HG03095 (cell line): Measurements from ENCODE around the gene SPACA4.
"Not testable (repeated sequence)": the region's sequence is repeated elsewhere in the genome, so short reads cannot be mapped to it uniquely, and the experiment has no call there.

Experiments used
- ATAC-seq: cut with Tn5 transposase; IDR thresholded peaks from one replicate; pipeline ENCODE4 v1.9.1; 2021; ENCODE audit warnings: moderate library complexity; ENCODE audit not compliant: unreplicated experiment

Gene SPACA4, protein sequence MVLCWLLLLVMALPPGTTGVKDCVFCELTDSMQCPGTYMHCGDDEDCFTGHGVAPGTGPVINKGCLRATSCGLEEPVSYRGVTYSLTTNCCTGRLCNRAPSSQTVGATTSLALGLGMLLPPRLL

GRCh38 chr19:48606463-48607358 is at the start of gene SPACA4:
Gene SPACA4, plus strand, starts transcription at chr19:48606742. Its CDS starts 237 bp downstream, at chr19:48606979.
- no peak for ATAC-seq

GRCh38 chr19:48556825-48557224 is 49.7 kb upstream of the SPACA4 start:
- ATAC-seq = no peak

DNA sequence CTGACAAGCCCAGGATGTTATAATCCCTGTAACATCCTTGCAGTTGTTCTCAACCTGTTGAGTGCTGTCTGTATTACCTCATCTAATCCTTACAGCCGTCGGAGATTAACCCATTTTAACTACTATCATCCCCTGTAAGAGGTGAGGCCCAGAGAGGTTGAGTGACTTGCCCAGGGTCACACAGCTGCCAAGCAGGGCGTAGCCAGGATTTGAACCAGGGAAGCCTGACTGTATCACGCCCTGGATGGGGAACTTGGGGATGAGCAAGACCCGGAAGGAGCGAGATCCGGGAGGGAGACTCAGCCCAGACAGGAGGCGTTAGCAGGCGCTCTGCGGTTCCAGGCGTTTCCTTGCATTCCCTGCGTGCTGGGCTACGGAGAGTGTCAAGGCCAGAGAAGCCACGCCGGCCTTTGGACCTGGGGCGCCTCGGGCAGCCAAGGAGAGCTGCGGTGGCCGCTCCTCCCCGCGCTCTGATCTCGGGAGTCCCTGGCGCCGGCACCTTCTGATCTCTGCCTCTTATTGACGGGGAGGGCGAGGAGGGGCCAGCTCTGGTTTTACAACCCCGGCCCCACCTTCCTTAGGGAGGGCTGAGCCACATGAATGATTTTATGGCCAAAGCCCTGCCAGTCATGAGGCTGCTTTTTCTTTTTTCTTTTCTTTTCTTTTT is 48.4 kb upstream of the SPACA4 start:
- no peak for ATAC-seq

DNA sequence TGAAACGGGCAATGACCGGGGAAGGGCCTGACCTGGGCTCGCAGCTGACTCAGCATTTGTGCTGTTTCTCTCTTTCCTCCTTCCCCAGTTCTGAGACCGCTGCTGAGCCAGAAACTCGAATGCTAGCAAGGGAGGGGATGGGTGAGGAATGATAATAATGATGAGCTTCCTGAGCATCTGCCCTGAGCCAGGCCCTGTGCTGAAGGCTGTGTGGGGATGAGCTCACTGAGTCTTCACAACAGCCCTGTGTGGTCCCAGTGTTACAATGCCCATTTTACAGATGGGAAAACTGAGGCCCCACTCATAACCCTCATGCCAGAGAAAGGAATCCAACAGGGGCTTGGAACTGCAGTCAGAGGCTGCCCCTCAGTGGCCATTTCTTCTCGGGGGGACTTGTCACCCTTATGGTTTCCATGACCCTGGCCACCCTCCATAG is 46.4 kb upstream of the SPACA4 start:
- ATAC-seq = no peak

- no peak for ATAC-seq
Observed at GRCh38 chr19:48561412-48561811, 45.1 kb upstream of the SPACA4 start.

GRCh38 chr19:48565090-48565489 is 41.5 kb upstream of the SPACA4 start:
- no peak for ATAC-seq

DNA sequence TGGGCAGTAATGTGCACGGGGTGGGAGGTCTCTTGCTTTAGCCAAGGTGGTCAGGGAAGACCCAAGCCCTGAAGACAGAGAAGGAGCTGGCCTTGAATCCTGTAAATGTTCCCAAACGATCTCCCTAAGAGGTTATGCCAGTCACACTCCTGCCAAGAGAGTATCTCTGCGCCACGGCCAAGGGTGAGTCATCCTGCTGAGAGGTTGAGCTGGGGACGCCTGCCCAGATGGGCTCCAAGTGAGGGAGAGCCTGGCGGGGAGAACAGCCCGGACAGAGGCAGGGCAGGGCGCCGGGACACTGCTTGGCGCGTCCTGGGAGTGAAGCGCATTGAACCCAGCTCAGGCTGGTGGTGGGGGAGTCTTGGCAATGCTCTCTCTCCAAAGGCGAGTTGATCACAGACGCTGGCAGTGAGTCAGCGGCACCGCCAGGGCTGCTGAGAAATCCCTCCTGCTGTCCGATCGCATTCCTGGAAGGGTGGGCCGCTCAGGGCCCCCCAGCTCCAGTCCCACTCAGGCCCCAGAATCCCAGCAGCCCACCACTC is 38.1 kb upstream of the SPACA4 start:
- no peak for ATAC-seq

DNA sequence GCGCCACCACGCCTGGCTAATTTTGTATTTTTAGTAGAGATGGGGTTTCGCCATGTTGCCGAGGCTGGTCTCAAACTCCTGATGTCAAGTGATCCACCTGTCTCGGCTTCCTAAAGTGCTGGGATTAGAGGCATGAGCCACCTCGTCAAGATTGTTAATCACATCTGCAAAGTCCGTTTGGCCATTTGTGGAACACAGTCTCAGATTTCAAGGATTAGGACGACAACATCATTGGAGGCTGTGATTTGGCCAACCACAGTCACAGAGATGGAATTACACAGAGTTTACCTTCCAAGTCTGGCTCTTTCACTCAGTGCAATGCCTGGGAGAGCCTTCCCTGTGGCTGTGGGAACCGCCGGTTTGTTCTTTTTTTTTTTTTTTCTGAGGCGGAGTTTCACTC is 36.7 kb upstream of the SPACA4 start:
- no peak for ATAC-seq

- ATAC-seq = no peak
Observed at GRCh38 chr19:48571378-48572162, 35.0 kb upstream of the SPACA4 start.

DNA sequence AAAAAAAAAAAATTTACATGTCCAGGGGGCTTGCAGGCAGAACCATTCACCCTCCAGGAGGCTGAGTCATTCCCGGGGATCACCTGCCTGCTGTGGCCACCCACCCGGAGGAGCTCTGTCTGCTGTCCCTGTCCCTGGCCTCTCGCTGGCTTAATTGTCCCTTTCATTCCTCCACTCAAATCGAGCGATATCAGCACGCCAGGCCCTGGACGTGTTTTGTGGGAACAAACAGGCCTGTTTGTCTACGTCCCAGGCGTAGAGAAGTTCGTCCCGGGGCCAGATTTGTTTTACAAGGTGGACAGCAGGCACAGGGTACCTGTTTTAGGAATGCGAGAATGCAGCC is 33.4 kb upstream of the SPACA4 start:
- no peak for ATAC-seq

GRCh38 chr19:48575931-48576622 is 30.5 kb upstream of the SPACA4 start:
- ATAC-seq = no peak

GRCh38 chr19:48577908-48578307 is 28.6 kb upstream of the SPACA4 start:
- ATAC-seq = not testable (repeated sequence)

DNA sequence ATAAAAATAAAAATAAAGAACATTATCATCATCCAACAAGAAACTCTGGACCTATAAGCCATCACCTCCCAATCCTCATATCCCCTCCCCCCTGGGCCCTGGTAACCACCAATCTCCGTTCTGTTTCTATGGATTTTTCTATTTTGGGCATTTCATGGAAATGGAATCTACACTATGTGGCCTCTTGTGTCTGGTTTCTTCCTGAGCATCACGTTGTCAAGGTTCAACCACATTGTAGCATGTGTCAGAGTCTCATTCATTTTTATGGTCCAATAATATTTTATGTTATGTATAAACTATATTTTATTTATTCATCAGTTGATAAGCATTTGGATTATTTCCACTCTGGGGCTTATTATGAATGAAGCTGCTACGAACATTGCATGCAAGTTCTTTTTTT is 27.7 kb upstream of the SPACA4 start:
- no peak for ATAC-seq

GRCh38 chr19:48582168-48582567 is 24.4 kb upstream of the SPACA4 start:
- no peak for ATAC-seq

DNA sequence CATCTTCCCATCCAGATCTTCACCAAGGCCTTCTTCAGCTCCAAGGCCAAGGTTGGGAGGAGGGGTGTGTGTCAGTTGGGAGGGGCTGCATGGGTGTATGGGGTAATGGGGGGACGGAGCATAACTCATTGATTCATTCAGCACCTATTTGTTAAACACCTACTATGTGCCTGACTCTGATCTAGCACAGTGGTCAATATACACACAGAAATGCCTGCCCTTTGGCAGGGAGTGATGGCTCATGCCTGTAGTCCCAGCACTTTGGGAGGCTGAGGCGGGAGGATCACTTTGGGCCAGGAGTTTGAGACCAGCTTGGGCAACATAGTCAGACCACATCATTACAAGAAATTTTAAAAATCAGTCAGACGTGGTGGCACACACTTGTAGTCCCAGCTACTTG is 19.2 kb upstream of the SPACA4 start:
- ATAC-seq = no peak

DNA sequence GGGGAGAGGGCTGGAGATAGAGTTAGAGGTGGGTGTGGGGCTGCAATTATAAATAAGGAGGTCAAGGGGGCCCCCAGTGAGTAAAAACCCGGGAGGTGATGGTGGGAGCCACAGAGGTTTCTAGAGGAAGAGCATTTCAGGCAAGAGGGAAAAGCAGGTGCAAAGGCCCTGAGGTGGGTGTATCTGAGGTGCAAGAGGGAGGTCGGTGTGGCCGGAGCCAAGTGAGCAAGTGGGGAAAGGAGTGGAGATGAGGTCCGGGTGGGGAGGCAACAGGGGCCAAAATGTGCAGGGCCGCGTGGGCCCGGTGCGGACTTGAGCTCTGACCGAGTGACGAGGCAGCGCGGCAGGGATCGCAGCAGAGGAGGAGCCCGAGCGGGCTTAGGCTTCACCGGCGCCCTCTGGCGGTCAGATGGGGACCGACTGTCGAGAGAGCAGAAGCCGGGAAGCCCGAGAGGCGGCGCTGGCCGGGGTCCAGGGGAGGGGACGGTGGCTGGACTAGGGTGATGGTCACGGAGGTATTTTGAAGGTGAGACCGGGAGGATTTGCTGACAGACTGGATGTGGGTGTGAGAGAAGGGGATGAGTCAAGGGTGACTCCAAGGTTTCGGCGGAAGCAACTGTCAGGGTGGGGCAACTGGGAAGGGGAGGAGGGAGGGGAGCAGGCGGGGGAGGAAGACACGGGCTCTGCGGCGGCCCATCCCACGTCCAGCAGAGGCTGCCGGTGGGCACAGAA is 17.7 kb upstream of the SPACA4 start:
- no peak for ATAC-seq

DNA sequence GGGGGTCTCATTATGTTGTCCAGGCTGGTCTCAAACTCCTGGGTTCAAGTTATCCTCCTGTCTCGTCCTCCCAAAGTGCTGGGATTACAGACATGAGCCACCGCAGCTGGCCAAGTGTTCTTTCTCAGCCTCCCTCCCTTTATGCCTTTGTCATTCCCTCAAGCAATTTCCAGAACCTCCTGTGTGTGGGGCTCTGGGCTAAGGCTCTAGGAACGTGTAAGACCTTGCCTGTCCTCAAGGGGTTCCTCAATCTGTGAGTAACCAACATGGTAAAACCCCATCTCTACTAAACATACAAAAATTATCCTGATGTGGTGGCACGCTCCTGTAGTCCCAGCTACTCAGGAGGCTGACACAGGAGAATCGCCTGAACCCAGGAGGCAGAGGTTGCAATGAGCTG is 15.5 kb upstream of the SPACA4 start:
- ATAC-seq = no peak

DNA sequence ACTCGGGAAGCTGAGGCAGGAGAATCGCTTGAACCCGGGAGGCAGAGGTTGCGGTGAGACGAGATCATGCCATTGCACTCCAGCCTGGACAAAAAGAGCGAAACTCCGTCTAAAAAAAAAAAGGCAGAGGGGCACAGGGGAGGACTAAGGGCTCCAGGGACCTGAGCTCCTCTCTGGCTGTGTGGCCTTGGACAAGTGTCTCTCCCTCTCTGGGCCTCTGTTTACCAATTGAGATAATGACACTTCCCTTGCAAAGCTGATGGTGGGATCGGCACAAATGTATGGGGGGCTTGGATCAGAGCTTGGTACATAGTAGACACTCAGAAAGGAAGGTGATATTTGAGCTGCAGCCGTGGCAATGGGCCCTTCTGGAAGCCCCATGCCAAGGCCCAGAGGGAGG is 11.4 kb upstream of the SPACA4 start:
- ATAC-seq = no peak

DNA sequence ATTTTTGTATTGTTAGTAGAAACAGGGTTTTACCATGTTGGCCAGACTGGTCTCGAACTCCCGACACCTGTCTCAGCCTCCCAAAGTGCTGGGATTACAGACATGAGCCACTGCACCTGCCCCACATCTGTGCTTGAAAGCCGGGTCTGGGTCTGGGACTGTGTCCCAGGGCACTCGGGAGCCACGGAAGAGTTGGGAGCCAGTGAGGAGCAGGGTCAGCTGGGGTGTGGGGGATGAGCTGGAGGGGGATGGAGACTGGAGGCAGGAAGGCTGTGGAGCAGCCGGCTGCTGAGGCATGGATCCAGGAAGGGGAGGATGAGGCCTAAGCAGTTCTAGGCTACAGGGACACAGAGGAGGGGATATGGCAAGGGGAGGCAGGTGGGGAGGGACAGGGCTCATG is 10.7 kb upstream of the SPACA4 start:
- ATAC-seq = no peak

GRCh38 chr19:48596237-48596636 is 10.3 kb upstream of the SPACA4 start:
- ATAC-seq = no peak
